Muscle layer of duodenum (tissue), 2 donors: Measurements from ENCODE around the gene TKT.
A peak's percentile ranks its signal among the peaks of the same experiment; 100 is the strongest.

Source experiments
- H3K27ac ChIP-seq: one replicate; pipeline ENCODE4 v1.7.0; 2013; ENCODE audit warnings: mild to moderate bottlenecking, low read length
- H3K27me3 ChIP-seq: one replicate; pipeline ENCODE4 v1.7.0; 2013; ENCODE audit warnings: low read depth, mild to moderate bottlenecking, control low read depth, low read length
- H3K36me3 ChIP-seq, 2 donors: one replicate each; pipeline ENCODE4 v1.7.0; 2013; ENCODE audit warnings: low read length in 2 of 2, control low read depth in 1 of 2, mild to moderate bottlenecking in 1 of 2; ENCODE audit not compliant: insufficient read depth in 2 of 2, control insufficient read depth in 1 of 2
- H3K4me1 ChIP-seq, 2 donors: one replicate each; pipeline ENCODE4 v1.7.0; 2013; ENCODE audit warnings: low read length in 2 of 2, mild to moderate bottlenecking in 2 of 2, control low read depth in 1 of 2, moderate library complexity in 1 of 2; ENCODE audit not compliant: insufficient read depth in 2 of 2, control insufficient read depth in 1 of 2
- H3K4me3 ChIP-seq, 2 donors: one replicate each; pipeline ENCODE4 v1.7.0; 2013; ENCODE audit warnings: low read length in 2 of 2, low read depth in 1 of 2, mild to moderate bottlenecking in 1 of 2
- H3K9me3 ChIP-seq, 2 donors: one replicate each; pipeline ENCODE4 v1.7.0; 2013; ENCODE audit warnings: low read length in 2 of 2, control low read depth in 1 of 2, mild to moderate bottlenecking in 1 of 2; ENCODE audit not compliant: control insufficient read depth in 1 of 2
- donor health status: healthy.

TKT gene

DNA sequence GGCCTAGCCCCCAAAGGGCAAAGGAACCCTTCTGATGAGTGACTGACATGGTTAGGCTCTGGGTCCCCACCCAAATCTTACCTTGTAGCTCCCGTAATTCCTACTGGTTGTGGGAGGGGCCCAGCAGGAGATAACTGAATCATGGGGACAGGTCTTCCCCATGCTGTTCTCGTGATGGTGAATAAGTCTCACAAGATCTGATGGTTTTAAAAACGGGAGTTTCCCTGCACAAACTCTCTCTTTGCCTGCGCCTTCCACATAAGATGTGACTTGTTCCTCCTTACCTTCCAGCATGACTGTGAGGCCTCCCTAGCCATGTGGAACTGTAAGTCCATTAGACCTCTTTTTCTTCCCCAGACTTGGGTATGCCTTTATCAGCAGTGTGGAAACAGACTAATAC, 16.9 kb downstream of the TKT start:
- Histone ChIP-seq H3K4me3 (no peak overlapping the region), H3K4me1 (peaks cover 10 to 39% of the 10 kb centered on the region in 2 donors), H3K27me3 (no peaks in the 10 kb centered on the region), H3K9me3 (no peaks in the 10 kb centered on the region), H3K36me3 (peaks cover 42 to 64% of the 10 kb centered on the region in 2 donors), H3K27ac (peak overlapping the region; percentile 14)

DNA sequence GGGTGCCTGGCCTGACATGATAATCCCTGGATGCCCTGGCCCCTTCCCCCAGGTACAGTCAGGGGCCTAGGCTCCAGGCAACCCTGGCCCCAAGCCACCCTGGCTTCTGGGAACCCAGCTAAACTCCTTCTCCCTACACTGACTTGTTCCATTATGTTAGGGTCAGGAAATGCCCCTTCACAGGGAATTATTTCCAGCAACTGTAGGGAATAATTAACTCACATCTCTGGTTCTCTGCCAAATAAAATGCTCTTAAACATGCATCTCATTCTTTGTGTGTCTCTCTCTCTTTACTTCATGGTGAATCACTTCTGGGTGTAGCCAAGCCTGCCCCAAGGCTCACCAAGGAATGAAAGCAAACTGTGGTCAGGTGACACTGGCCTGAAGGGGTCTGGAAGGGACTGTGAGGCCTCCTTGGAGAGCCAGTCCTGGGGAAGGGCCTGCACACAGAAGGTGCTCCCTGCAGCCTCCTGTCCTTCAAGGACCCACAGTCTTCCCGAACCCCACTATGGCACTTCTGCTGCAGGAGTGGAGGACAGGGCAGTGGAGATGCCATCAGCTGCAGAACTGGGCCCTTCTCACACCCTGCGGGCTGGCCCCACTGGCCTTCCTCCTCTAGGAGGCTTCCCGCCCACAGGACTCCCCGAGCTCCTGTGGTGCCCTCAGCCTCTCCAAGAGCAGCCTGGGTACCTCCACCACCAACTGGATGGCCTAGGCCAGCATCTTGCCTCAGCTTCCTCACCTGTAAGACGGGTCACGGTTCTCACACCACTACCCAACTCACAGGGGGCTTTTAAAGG, 17.6 kb downstream of the TKT start:
- Histone ChIP-seq H3K27ac (peak overlapping the region; percentile 14), H3K4me1 (peaks cover 10 to 32% of the 10 kb centered on the region in 2 donors), H3K36me3 (peaks cover 49 to 69% of the 10 kb centered on the region in 2 donors)

DNA sequence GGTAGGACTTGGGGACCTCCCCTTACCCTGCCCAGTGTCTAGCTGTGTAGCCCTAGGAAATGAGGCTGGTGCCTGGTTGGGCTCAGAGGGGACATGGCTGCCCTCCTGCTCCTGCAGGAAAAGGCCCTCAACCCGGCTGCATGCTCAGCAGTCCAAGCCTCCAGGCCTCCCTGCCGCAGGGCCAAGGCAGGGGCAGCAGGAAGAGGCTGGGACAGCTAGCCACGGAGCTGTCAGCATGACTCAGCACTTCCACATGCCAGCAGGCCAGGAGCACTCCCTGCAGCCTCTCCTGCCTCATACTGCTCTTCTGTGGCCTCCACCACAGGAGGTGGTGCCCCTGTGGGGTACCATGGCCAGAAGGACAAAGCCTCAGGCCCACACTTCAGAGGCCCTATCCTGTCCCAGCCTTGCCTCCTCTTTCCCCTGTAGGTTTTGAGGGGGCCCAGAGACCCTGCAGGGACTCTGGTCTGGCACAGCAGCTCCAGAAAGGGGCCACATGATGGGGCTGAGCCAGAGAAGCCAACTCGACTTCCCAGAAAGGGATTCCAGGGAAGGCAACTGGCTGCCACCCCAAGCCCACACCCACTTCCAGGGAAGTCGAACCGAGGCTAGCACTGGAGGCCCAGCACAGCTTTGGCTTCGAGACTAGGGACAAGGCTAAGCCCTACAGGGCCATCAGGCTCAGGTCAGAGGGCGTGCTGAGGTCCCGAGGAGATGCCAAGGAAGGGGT, 19.5 kb downstream of the TKT start:
- H3K9me3 ChIP-seq = no peaks in the 10 kb centered on the region
- no peak overlapping the region for H3K4me3 ChIP-seq
- H3K27ac ChIP-seq = peak overlapping the region; percentile 49
- H3K36me3 ChIP-seq = peaks cover 56 to 78% of the 10 kb centered on the region in 2 donors
- no peaks in the 10 kb centered on the region for H3K27me3 ChIP-seq
- H3K4me1 ChIP-seq = peaks cover 10 to 24% of the 10 kb centered on the region in 2 donors

More for the DNA sequence above, 17.6 kb downstream of the TKT start:
- Histone ChIP-seq H3K4me3 (no peak overlapping the region), H3K27me3 (no peaks in the 10 kb centered on the region), H3K9me3 (no peaks in the 10 kb centered on the region)

DNA sequence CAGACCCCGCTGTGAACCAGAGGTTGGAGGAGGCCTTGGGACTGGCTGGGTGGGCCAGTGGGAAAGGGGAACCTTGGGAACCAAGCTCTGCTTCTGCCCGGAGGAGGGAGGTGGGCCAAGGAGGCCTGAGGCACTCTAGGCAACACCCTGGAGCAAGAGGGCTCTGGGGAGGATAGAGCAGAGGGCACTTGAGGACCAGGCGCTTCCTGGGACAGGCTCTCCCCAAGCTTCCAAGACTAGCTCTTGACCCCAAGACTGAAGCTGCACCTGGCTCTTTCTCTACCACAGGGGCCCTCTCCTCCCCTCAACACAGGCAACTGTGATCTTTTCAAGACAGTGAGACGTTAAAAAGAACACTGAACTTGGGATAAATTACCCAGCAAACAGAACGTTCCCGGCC, 20.3 kb downstream of the TKT start:
- no peak overlapping the region for H3K27ac ChIP-seq

DNA sequence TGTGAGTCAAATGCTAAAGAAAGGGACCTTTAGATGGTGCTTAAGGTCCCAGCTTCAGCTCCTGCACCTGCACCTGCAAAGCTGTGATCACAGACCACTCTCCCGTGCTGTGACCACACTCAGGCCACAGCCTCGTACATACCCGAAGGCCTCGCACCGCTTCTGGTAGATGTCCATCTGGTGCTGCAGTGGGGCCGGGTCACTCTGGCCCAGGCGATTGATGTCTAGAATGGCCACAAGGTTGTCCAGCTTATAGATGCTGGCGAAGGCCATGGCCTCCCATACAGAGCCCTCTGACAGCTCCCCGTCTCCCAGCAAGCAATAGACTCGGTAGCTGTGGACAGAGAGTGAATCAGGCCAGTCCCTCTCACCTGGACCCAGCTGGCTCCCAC, 21.0 kb downstream of the TKT start:
- Histone ChIP-seq H3K27me3 (no peaks in the 10 kb centered on the region), H3K9me3 (no peaks in the 10 kb centered on the region), H3K27ac (no peak overlapping the region), H3K4me1 (peaks cover 10 to 24% of the 10 kb centered on the region in 2 donors), H3K4me3 (no peak overlapping the region), H3K36me3 (peaks cover 56 to 80% of the 10 kb centered on the region in 2 donors)

More for the DNA sequence above, 20.3 kb downstream of the TKT start:
- Histone ChIP-seq H3K4me3 (no peak overlapping the region), H3K4me1 (peaks cover 10 to 24% of the 10 kb centered on the region in 2 donors), H3K27me3 (no peaks in the 10 kb centered on the region), H3K9me3 (no peaks in the 10 kb centered on the region), H3K36me3 (peaks cover 57 to 78% of the 10 kb centered on the region in 2 donors)

DNA sequence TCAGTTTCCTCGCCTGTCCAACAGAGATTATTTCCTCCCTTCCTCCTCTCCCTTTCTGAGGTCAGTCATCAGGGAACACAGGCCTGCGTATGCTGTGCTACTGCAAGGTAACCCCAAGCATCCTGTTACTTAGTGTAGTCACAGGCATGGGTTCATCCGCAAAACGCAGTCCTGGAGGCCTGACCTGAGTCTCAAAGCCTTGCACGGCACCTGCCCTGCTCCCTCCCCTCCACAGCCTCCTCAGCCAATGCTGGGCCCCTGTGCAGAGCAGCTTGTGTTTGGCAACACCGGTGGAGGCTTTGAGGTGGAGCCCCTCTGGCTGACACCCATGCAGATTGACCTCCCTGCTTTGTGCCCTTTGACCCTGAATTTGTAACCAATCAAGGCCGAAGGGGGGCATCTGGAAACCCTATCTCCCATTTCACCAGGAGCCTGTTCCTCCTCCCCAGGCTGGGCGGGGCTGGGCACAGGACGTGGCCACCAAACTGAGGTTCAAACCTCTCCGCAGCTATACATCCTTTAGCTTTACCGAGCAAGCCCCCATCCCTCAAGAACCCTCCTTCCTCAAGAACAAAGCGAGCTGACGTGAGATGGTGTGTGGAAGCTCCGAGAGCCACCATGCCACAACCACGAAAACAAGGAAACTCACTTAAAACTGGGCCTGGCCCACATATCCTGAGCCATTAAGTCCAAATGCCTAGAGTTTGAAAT, 21.5 kb downstream of the TKT start:
- Histone ChIP-seq H3K27me3 (no peaks in the 10 kb centered on the region), H3K27ac (no peak overlapping the region), H3K36me3 (peaks cover 61 to 80% of the 10 kb centered on the region in 2 donors), H3K9me3 (no peaks in the 10 kb centered on the region), H3K4me1 (peaks cover 10 to 24% of the 10 kb centered on the region in 2 donors), H3K4me3 (no peak overlapping the region)

DNA sequence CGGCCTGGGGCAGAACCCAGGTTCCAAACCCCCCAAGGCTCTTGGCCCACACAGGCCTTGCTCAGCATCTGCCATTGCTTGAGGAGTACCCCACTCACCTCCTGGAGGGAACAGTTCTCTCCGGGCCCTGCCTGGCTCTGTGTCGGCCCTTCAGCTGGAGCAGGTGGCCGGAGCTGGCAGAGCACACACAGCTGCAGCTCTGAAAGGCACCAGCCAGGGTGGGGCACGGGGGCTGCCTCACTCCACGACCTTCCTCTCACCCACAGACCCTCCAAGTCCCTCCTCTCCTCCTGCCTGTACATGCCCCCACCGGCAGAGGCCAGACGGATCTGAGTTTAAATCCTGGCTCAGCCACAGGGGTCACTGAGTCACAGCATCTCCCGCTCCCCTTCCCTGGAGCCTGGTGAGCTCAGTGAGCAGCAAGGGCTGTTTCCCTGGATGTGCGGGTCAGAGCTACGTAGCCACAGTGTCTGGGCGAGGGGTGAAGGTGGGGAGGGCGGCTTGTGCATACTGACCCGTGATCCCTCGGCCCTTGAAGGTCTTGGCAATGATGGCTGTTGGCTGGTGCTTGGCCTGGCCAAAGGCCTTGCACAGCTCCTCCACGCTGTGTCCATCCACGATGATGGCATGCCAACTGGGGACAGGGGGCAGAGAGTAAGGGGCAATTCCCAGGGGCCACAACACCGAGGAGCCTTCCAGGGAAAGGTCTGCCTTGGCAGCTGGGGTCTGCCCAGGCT, 23.0 kb downstream of the TKT start:
- H3K27me3 ChIP-seq = no peaks in the 10 kb centered on the region
- H3K4me1 ChIP-seq = peaks cover 10 to 13% of the 10 kb centered on the region in 2 donors
- peaks cover 68 to 81% of the 10 kb centered on the region in 2 donors for H3K36me3 ChIP-seq
- no peak overlapping the region for H3K27ac ChIP-seq
- no peaks in the 10 kb centered on the region for H3K9me3 ChIP-seq
- no peak overlapping the region for H3K4me3 ChIP-seq

DNA sequence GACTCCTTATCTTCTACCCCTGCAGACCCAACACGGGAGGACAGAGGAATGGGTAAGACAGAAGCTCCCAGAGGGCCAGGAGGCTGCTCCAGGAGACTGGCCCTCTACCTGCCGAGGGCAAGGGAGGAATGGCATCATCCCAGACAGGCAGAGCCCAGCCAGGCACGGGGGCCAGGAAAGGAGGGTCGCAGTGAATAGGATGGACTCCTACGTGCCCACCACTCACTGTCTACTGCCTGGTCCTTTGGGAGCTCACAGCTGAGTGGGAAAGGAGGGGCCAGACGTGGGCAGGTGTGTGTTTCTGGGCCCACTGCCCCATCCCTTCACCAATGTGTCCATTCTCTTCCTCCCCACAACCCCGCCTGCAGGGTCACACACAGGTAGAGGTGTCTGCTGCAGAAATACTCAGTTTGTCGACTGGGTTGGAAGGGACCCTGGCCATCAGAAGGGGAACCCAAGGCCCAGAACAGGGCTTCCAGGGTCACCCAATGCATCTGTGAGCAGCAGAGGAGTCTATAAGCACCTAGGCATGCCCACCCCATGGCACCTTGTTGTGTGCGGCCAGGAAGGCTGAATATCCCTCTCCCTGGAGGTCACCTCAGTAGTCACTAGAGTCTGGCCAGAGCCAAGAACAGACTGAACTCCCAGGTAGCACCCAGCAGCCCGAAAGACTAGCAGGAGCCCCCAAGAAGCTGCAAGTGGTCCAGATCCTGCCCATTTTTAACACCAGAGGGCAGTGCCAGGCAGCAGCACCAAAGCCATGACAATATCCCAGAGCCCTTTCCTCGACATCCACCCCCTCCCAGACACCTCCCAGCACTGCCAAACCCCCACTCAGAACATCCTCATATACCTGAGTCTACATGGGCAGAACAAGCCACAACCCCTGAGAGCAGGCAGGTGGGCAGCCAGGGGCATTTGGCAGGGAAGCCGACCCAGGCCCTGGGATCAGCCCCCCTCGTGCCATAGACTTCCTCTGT, 24.0 kb downstream of the TKT start:
- Histone ChIP-seq H3K4me1 (peaks cover 10 to 12% of the 10 kb centered on the region in 2 donors), H3K27ac (no peak overlapping the region), H3K4me3 (no peak overlapping the region), H3K9me3 (no peaks in the 10 kb centered on the region), H3K27me3 (no peaks in the 10 kb centered on the region), H3K36me3 (peaks cover 77 to 89% of the 10 kb centered on the region in 2 donors)

DNA sequence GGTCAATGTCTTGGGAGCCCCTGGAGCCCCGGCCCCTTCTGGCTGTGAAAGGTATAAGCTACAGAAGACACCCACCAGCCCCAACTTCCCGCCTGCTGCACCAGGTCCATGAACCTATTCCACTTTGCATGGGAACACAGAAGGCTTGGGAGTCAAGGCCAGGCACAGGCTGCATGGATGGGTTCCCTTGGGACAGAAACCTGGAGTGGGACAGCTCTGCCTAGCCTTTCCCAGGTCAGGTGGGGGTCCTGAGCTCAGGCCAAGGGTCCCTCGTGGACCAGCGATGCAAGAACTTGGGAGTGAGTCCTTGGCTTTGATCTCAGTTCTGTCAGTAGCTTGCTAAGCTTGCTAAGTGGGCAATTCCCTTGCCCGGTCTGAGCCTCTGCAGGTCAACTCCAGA, 25.0 kb downstream of the TKT start:
- Histone ChIP-seq H3K27me3 (no peaks in the 10 kb centered on the region), H3K9me3 (no peaks in the 10 kb centered on the region), H3K4me1 (peaks cover under 1 to 1% of the 10 kb centered on the region in 2 donors), H3K4me3 (no peak overlapping the region), H3K27ac (no peak overlapping the region), H3K36me3 (peaks cover 82 to 90% of the 10 kb centered on the region in 2 donors)

DNA sequence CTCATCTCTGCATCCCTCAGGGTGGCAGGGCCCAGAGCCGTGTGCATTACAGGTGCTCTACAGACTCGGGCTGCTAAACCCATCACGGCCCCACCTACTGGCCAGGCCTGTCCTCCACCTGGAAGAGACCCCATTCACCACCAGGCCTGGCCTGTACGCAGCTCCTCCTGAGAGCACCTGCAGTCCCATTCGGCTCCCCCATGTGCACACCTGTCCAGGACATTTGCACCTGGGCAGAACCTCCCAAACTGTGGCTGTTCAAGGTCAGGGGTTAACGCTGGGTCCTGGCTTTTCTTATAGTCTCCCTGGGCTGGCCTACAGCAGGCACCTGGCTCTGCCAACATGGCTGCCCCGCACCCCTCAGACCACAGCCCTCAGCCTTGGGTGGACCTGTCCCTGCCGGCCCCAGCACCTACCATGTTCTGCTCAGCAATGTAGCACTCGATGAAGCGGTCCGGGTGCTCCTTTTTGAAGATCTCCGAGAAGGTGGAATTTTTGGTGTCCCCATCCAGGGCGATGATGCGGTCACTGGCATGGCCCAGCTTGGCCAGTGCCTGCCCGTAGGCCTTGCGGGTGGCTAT, 25.7 kb downstream of the TKT start:
- no peaks in the 10 kb centered on the region for H3K9me3 ChIP-seq
- H3K27ac ChIP-seq = no peak overlapping the region
- H3K4me1 ChIP-seq = no peaks in the 10 kb centered on the region
- H3K36me3 ChIP-seq = peaks cover 89 to 97% of the 10 kb centered on the region in 2 donors
- H3K4me3 ChIP-seq = no peak overlapping the region
- H3K27me3 ChIP-seq = no peaks in the 10 kb centered on the region
